Breast epithelium (tissue), 3 donors: Measurements from ENCODE around the gene GPBAR1.

Experiments used
- CTCF ChIP-seq, 3 donors: fragments of 450-650 bp; IDR thresholded peaks; one replicate each; pipeline ENCODE4 v1.5.1; 2016 to 2017; ENCODE audit warnings: antibody characterized with exemption in 3 of 3, mild to moderate bottlenecking in 3 of 3, moderate library complexity in 3 of 3
- POLR2A ChIP-seq: fragments of 450-650 bp; IDR thresholded peaks from one replicate; pipeline ENCODE4 v1.6.1; 2016; ENCODE audit warnings: antibody characterized with exemption, mild to moderate bottlenecking, moderate library complexity

- no peak for TF ChIP-seq POLR2A
- no peak for TF ChIP-seq CTCF (IDR thresholded peaks at IDR 0.05)
These were observed 50.2 kb downstream of the GPBAR1 start for GRCh38 chr2:218310853-218311540.
